A549 (cell line): Measurements from ENCODE around the gene QPCT.
"Not testable (repeated sequence)": the region's sequence is repeated elsewhere in the genome, so short reads cannot be mapped to it uniquely, and the experiment has no call there.

Experiments
- CHD4 ChIP-seq: fragments of 200-600 bp; sonication (generic); IDR thresholded peaks from 2 replicates; pipeline ENCODE4 v1.6.1; 2016; ENCODE audit warnings: antibody characterized with exemption, mild to moderate bottlenecking, borderline replicate concordance
- EHMT2 ChIP-seq: fragments of 200-600 bp; sonication (generic); IDR thresholded peaks from 2 replicates; pipeline ENCODE4 v1.6.1; 2016; ENCODE audit warnings: antibody characterized with exemption, low read depth, mild to moderate bottlenecking, moderate library complexity
- ESRRA ChIP-seq: fragments of 150-350 bp; IDR thresholded peaks from 2 replicates; pipeline ENCODE4 v1.6.1; 2014; ENCODE audit warnings: mild to moderate bottlenecking, low read length, borderline replicate concordance
- KDM1A ChIP-seq: fragments of 200-600 bp; sonication (generic); IDR thresholded peaks from 2 replicates; pipeline ENCODE4 v1.6.1; 2016; ENCODE audit warnings: low read depth, mild to moderate bottlenecking
- NFE2L2 ChIP-seq: fragments of 150-350 bp; conservative IDR thresholded peaks from 2 replicates; pipeline ENCODE4 v1.6.1; 2014; ENCODE audit warnings: low read length
- POLR2AphosphoS2 ChIP-seq: conservative IDR thresholded peaks from 2 replicates; pipeline ENCODE4 v1.6.1; 2012; ENCODE audit warnings: low read length, improper control_type of control experiment, inconsistent platforms
- RAD21 ChIP-seq, 2 experiments: fragments of >200 bp in 1 of 2; sonication (Bioruptor Twin) in 1 of 2; formaldehyde crosslinking in 1 of 2; IDR thresholded peaks in 1 of 2; conservative IDR thresholded peaks in 1 of 2; 2 replicates in 1 of 2; 3 replicates in 1 of 2; pipeline ENCODE4 v1.6.1; 2012 to 2018; ENCODE audit warnings: inconsistent platforms in 1 of 2
- REST ChIP-seq: fragments of 200-600 bp; sonication (generic); IDR thresholded peaks from 2 replicates; pipeline ENCODE4 v1.6.1; 2016; ENCODE audit warnings: antibody characterized with exemption, mild to moderate bottlenecking, moderate library complexity
- SREBF2 ChIP-seq: fragments of 450-650 bp; IDR thresholded peaks from 2 replicates; pipeline ENCODE4 v1.6.1; 2014; ENCODE audit warnings: mild to moderate bottlenecking, moderate library complexity
- TF ChIP-seq, protein P1 (sequence below): fragments of >200 bp; sonication (Bioruptor Twin); formaldehyde crosslinking; IDR thresholded peaks from 3 replicates; pipeline ENCODE4 v1.5.1; 2016

- TF ChIP-seq RAD21 (conservative IDR thresholded peaks at IDR 0.05 in 1 of 2, IDR thresholded peaks at IDR 0.05 in 1 of 2); POLR2AphosphoS2; CHD4; ESRRA; KDM1A; NFE2L2; SREBF2; EHMT2; REST: not testable (repeated sequence)
- TF ChIP-seq, protein P1, sequence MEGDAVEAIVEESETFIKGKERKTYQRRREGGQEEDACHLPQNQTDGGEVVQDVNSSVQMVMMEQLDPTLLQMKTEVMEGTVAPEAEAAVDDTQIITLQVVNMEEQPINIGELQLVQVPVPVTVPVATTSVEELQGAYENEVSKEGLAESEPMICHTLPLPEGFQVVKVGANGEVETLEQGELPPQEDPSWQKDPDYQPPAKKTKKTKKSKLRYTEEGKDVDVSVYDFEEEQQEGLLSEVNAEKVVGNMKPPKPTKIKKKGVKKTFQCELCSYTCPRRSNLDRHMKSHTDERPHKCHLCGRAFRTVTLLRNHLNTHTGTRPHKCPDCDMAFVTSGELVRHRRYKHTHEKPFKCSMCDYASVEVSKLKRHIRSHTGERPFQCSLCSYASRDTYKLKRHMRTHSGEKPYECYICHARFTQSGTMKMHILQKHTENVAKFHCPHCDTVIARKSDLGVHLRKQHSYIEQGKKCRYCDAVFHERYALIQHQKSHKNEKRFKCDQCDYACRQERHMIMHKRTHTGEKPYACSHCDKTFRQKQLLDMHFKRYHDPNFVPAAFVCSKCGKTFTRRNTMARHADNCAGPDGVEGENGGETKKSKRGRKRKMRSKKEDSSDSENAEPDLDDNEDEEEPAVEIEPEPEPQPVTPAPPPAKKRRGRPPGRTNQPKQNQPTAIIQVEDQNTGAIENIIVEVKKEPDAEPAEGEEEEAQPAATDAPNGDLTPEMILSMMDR, result not testable (repeated sequence)
Observed at GRCh38 chr2:37294858-37295257, 49.6 kb upstream of the QPCT start.
